ENCODE results near the gene OPCML. TPM values are rescaled to one million over a fixed set of nuclear protein-coding genes. Genes with fewer than 3 reads are reported as not detected.

OPCML gene
- total RNA-seq, 4 donors from 2014 or later: 0.16 TPM; not detected in 3

DNA sequence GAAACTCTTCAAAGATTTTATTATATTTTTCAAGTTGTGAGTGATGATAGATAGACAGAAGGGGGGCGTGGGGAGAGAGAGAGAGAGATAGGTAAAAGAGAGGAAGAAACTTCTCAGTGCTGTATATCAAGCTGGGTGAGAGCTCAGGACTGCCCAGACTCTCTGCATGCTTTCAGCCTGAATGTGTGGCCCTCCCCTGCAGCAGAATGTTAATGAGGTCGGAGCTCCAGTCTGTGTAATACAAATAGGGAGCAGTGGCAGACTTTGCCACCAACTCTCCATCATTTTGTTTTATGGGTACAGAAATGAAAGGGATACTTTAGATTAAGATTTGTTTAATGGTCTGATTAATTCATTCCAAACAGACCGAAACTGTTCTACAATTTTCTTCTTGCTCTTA, 752.8 kb downstream of the OPCML start:
- intact Hi-C loops (cut with DNase I; ENCODE audit: low total_unique reads): no loop called here
- TF ChIP-seq POLR2A (IDR thresholded peaks at IDR 0.05) (no peak), CTCF (IDR thresholded peaks at IDR 0.05) (no peak)
- DNase-seq (ENCODE audit: low spot score in 2 of 2): no peak
- H3K4me3 ChIP-seq (ENCODE audit: low read depth, poor library complexity, severe bottlenecking): no peak overlapping the region
- WGBS, 2 donors: 35 to 44% methylated on average over 3 of the region's 3 CpGs

GRCh38 chr11:132777067-132777975, 755.0 kb downstream of the OPCML start:
- DNase-seq (ENCODE audit: low spot score in 2 of 2): no peak
- no peak for TF ChIP-seq POLR2A (IDR thresholded peaks at IDR 0.05)
- TF ChIP-seq CTCF (IDR thresholded peaks at IDR 0.05): no peak
- no peak overlapping the region for H3K4me3 ChIP-seq (ENCODE audit: low read depth, poor library complexity, severe bottlenecking)
- 43 to 45% methylated on average over 9 of the region's 9 CpGs for WGBS, 2 donors
- intact Hi-C loops (cut with DNase I; ENCODE audit: low total_unique reads): no loop called here

- H3K4me3 ChIP-seq (ENCODE audit: low read depth, poor library complexity, severe bottlenecking): no peak overlapping the region
- DNase-seq (ENCODE audit: low spot score in 2 of 2): no peak
- TF ChIP-seq CTCF (IDR thresholded peaks at IDR 0.05) (no peak), POLR2A (IDR thresholded peaks at IDR 0.05) (no peak)
- 28 to 39% methylated on average over 2 of the region's 2 CpGs for WGBS, 2 donors
- intact Hi-C loops (cut with DNase I; ENCODE audit: low total_unique reads): no loop called here
Observed at GRCh38 chr11:132773751-132774150, 758.5 kb downstream of the OPCML start.

GRCh38 chr11:132772703-132773545, 759.4 kb downstream of the OPCML start:
- intact Hi-C loops (cut with DNase I; ENCODE audit: low total_unique reads): no loop called here

DNA sequence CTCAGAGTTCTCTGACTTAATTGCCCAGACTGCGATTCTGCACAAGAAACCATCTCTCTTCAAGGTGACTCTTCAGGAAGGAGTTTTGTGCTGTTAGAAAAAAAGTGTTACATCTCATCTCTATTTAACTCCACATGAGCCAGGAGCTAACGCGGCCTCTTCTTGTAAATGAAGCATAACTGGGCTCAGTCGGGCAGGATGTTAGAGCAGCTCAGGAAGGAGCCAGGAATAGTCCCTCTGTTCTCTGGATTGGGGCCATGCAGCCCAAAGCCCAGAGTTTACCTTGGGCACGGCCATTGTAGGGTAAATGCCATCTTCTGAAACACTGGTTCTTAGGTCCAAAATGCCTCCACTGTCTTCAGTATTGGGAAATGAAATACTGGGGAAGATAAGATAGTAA, 760.6 kb downstream of the OPCML start:
- DNase-seq (ENCODE audit: low spot score in 2 of 2): no peak
- 68 to 74% methylated on average over 5 of the region's 5 CpGs for WGBS, 2 donors

More at GRCh38 chr11:132772703-132773545, 759.4 kb downstream of the OPCML start:
- H3K4me3 ChIP-seq (ENCODE audit: low read depth, poor library complexity, severe bottlenecking): no peak overlapping the region
- DNase-seq (ENCODE audit: low spot score in 2 of 2): no peak
- TF ChIP-seq POLR2A (IDR thresholded peaks at IDR 0.05) (no peak), CTCF (IDR thresholded peaks at IDR 0.05) (no peak)
- 53 to 64% methylated on average over 19 of the region's 19 CpGs for WGBS, 2 donors

More for the DNA sequence above, 760.6 kb downstream of the OPCML start:
- H3K4me3 ChIP-seq (ENCODE audit: low read depth, poor library complexity, severe bottlenecking): no peak overlapping the region
- intact Hi-C loops (cut with DNase I; ENCODE audit: low total_unique reads): no loop called here
- TF ChIP-seq CTCF (IDR thresholded peaks at IDR 0.05) (no peak), POLR2A (IDR thresholded peaks at IDR 0.05) (no peak)

Measured in lower leg skin (tissue), 4 donors.